ENCODE data around the gene TAB2. TPM values are rescaled to one million over a fixed set of nuclear protein-coding genes. Genes with fewer than 3 reads are reported as not detected.

TAB2 gene
- total RNA-seq = 10 to 100 TPM; 57.7 to 69.5 TPM
- long read RNA-seq, full-length matches to known transcripts = 2 of 20 reads
- long read RNA-seq, partial matches to known transcripts = 17 of 20 reads
- long read RNA-seq, other reads (novel, unspliced or antisense) = 1 of 20 reads

GRCh38 chr6:149317644-149318571 lies at the start of gene TAB2:
TSS of gene TAB2 (plus strand) at chr6:149317712. CDS start at chr6:149369998, 52,286 bp downstream.
- DNase-seq = peak; percentile 47 to 71
- peak; percentile 63 for ATAC-seq
- intact Hi-C loops (cut with DNase I, micrococcal nuclease) = no loop called here

GRCh38 chr6:149268146-149268545 lies 49.4 kb upstream of the TAB2 start:
- intact Hi-C loops (cut with DNase I, micrococcal nuclease) = no loop called here
- ATAC-seq (no peak), DNase-seq (no peak)

GRCh38 chr6:149268768-149269167 lies 48.7 kb upstream of the TAB2 start:
- intact Hi-C loops (cut with DNase I, micrococcal nuclease) = no loop called here
- ATAC-seq = no peak

GRCh38 chr6:149270616-149271015 lies 46.9 kb upstream of the TAB2 start:
- ATAC-seq = no peak
- no peak for DNase-seq
- intact Hi-C loops (cut with DNase I, micrococcal nuclease) = no loop called here

More at GRCh38 chr6:149268768-149269167, 48.7 kb upstream of the TAB2 start:
- no peak for DNase-seq

GRCh38 chr6:149271348-149272340 lies 45.9 kb upstream of the TAB2 start:
- ATAC-seq (no peak), DNase-seq (peak in 1 of 2 donors; percentile 47)

GRCh38 chr6:149273318-149273717 lies 44.2 kb upstream of the TAB2 start:
- intact Hi-C loops (cut with DNase I, micrococcal nuclease) = no loop called here
- peak in 1 of 2 donors; percentile 32 for DNase-seq
- ATAC-seq = no peak

More at GRCh38 chr6:149271348-149272340, 45.9 kb upstream of the TAB2 start:
- intact Hi-C loops (cut with DNase I, micrococcal nuclease) = no loop called here

- ATAC-seq = no peak
- DNase-seq = no peak
- intact Hi-C loops (cut with DNase I, micrococcal nuclease) = no loop called here
These were observed 41.9 kb upstream of the TAB2 start for GRCh38 chr6:149275621-149276020.

GRCh38 chr6:149277621-149278020 lies 39.9 kb upstream of the TAB2 start:
- intact Hi-C loops (cut with DNase I, micrococcal nuclease) = no loop called here
- DNase-seq (no peak), ATAC-seq (no peak)

GRCh38 chr6:149278997-149279396 lies 38.5 kb upstream of the TAB2 start:
- ATAC-seq (no peak), DNase-seq (no peak)
- intact Hi-C loops (cut with DNase I, micrococcal nuclease) = no loop called here

- DNase-seq = no peak
- ATAC-seq = no peak
- intact Hi-C loops (cut with DNase I, micrococcal nuclease) = no loop called here
These were observed 32.6 kb upstream of the TAB2 start for GRCh38 chr6:149284904-149285303.

GRCh38 chr6:149285626-149286025 lies 31.9 kb upstream of the TAB2 start:
- ATAC-seq (no peak), DNase-seq (no peak)
- intact Hi-C loops (cut with DNase I, micrococcal nuclease) = no loop called here

- DNase-seq (no peak), ATAC-seq (no peak)
- intact Hi-C loops (cut with DNase I, micrococcal nuclease) = no loop called here
These were observed 30.6 kb upstream of the TAB2 start for GRCh38 chr6:149286905-149287304.

GRCh38 chr6:149289192-149289781 lies 28.2 kb upstream of the TAB2 start:
- ATAC-seq = no peak
- intact Hi-C loops (cut with DNase I, micrococcal nuclease) = no loop called here
- no peak for DNase-seq

GRCh38 chr6:149289966-149290365 lies 27.5 kb upstream of the TAB2 start:
- ATAC-seq (no peak), DNase-seq (no peak)
- intact Hi-C loops (cut with DNase I, micrococcal nuclease) = no loop called here

- no peak for DNase-seq
- intact Hi-C loops (cut with DNase I, micrococcal nuclease) = no loop called here
- no peak for ATAC-seq
These were observed 24.3 kb upstream of the TAB2 start for GRCh38 chr6:149293244-149293643.

GRCh38 chr6:149300563-149300962 lies 16.9 kb upstream of the TAB2 start:
- intact Hi-C loops (cut with DNase I, micrococcal nuclease) = no loop called here
- DNase-seq (no peak), ATAC-seq (no peak)

- intact Hi-C loops (cut with DNase I, micrococcal nuclease) = no loop called here
- no peak for DNase-seq
- ATAC-seq = no peak
These were observed 14.8 kb upstream of the TAB2 start for GRCh38 chr6:149302723-149303122.

GRCh38 chr6:149303468-149303867 lies 14.0 kb upstream of the TAB2 start:
- intact Hi-C loops (cut with DNase I, micrococcal nuclease) = no loop called here
- DNase-seq = no peak
- ATAC-seq = no peak

GRCh38 chr6:149305372-149305771 lies 12.1 kb upstream of the TAB2 start:
- DNase-seq (no peak), ATAC-seq (no peak)
- intact Hi-C loops (cut with DNase I, micrococcal nuclease) = no loop called here

Measured in left colon (tissue), 2 donors.